Omental fat pad (tissue), 4 donors: ENCODE data around the gene NYAP2. TPM values are rescaled to one million over a fixed set of nuclear protein-coding genes. Genes with fewer than 3 reads are reported as not detected.

Experiments used
- ATAC-seq: fragments of 150-250 bp; one replicate; pipeline ENCODE4 v1.9.1; 2016; ENCODE audit warnings: mild to moderate bottlenecking, moderate library complexity; ENCODE audit not compliant: low FRiP score
- DNase-seq: peaks from one replicate; pipeline ENCODE4 v3.0.0-alpha.2; 2019; ENCODE audit warnings: low spot score
- CTCF ChIP-seq, 3 donors: fragments of 450-650 bp; IDR thresholded peaks; one replicate each; pipeline ENCODE4 v1.5.1; 2016 to 2017; ENCODE audit warnings: antibody characterized with exemption in 3 of 3, mild to moderate bottlenecking in 3 of 3, moderate library complexity in 2 of 3
- total RNA-seq, 4 donors: library from RNA; depleted of rRNA; stranded (reverse); fragments of >200 nt; gene quantifications; one replicate each; pipeline ENCODE4 v1.1.0, GENCODE V29; 2016

NYAP2 gene
- total RNA-seq, 4 donors from 2014 or later, result not detected

GRCh38 chr2:225534697-225535096 is 135.2 kb downstream of the NYAP2 start:
- no peak for TF ChIP-seq CTCF (IDR thresholded peaks at IDR 0.05)

GRCh38 chr2:225536036-225536435 is 136.5 kb downstream of the NYAP2 start:
- DNase-seq (no peak), ATAC-seq (no peak)
- no peak for TF ChIP-seq CTCF (IDR thresholded peaks at IDR 0.05)

More at GRCh38 chr2:225534697-225535096, 135.2 kb downstream of the NYAP2 start:
- DNase-seq (no peak), ATAC-seq (no peak)

- TF ChIP-seq CTCF (IDR thresholded peaks at IDR 0.05), result no peak
- ATAC-seq (no peak), DNase-seq (no peak)
Observed at GRCh38 chr2:225543626-225544025, 144.1 kb downstream of the NYAP2 start.

GRCh38 chr2:225556461-225556860 is 157.0 kb downstream of the NYAP2 start:
- TF ChIP-seq CTCF (IDR thresholded peaks at IDR 0.05), result no peak
- ATAC-seq (no peak), DNase-seq (no peak)

GRCh38 chr2:225558399-225559071 is 159.0 kb downstream of the NYAP2 start:
- no peak for ATAC-seq
- no peak for DNase-seq
- TF ChIP-seq CTCF (IDR thresholded peaks at IDR 0.05), result no peak

GRCh38 chr2:225559072-225559415 is 159.5 kb downstream of the NYAP2 start:
- no peak for TF ChIP-seq CTCF (IDR thresholded peaks at IDR 0.05)
- ATAC-seq, result no peak
- DNase-seq, result no peak

GRCh38 chr2:225566798-225567197 is 167.3 kb downstream of the NYAP2 start:
- TF ChIP-seq CTCF (IDR thresholded peaks at IDR 0.05), result no peak
- DNase-seq, result no peak
- no peak for ATAC-seq
